Measurements from ENCODE around the gene MUC13. TPM values are rescaled to one million over a fixed set of nuclear protein-coding genes. Genes with fewer than 3 reads are reported as not detected.
"Not testable (repeated sequence)": the region's sequence is repeated elsewhere in the genome, so short reads cannot be mapped to it uniquely, and the experiment has no call there.

Gene MUC13
- total RNA-seq, 1 donor from 2014 or later: not detected

GRCh38 chr3:124960698-124961097 lies 26.1 kb upstream of the MUC13 start:
- DNase-seq (ENCODE audit: low spot score in 2 of 2, unreplicated experiment in 2 of 2): no peak

GRCh38 chr3:124960105-124960504 lies 25.6 kb upstream of the MUC13 start:
- Mint-ChIP-seq H3K4me3 (no peak overlapping the region), H3K27me3 (ENCODE audit: low read depth) (no peaks in the 10 kb centered on the region), H3K36me3 (no peaks in the 10 kb centered on the region), H3K27ac (no peak overlapping the region), H3K4me1 (peaks cover 2% of the 10 kb centered on the region), H3K9me3 (peaks cover 13% of the 10 kb centered on the region)
- no peak for DNase-seq (ENCODE audit: low spot score in 2 of 2, unreplicated experiment in 2 of 2)
- TF ChIP-seq CTCF (IDR thresholded peaks at IDR 0.05; ENCODE audit: unreplicated experiment): no peak

More at GRCh38 chr3:124960698-124961097, 26.1 kb upstream of the MUC13 start:
- Mint-ChIP-seq H3K4me1 (peaks cover 2% of the 10 kb centered on the region), H3K9me3 (peaks cover 9% of the 10 kb centered on the region), H3K4me3 (no peak overlapping the region), H3K36me3 (no peaks in the 10 kb centered on the region), H3K27me3 (ENCODE audit: low read depth) (no peaks in the 10 kb centered on the region), H3K27ac (no peak overlapping the region)
- TF ChIP-seq CTCF (IDR thresholded peaks at IDR 0.05; ENCODE audit: unreplicated experiment): no peak

- DNase-seq (ENCODE audit: low spot score in 2 of 2, unreplicated experiment in 2 of 2); H3K4me3 Mint-ChIP-seq; H3K4me1 Mint-ChIP-seq; H3K27me3 Mint-ChIP-seq (ENCODE audit: low read depth); H3K27ac Mint-ChIP-seq; H3K36me3 Mint-ChIP-seq: not testable (repeated sequence)
- H3K9me3 Mint-ChIP-seq: peaks cover 16% of the 10 kb centered on the region
These were observed 23.4 kb upstream of the MUC13 start for GRCh38 chr3:124957951-124958350.

DNA sequence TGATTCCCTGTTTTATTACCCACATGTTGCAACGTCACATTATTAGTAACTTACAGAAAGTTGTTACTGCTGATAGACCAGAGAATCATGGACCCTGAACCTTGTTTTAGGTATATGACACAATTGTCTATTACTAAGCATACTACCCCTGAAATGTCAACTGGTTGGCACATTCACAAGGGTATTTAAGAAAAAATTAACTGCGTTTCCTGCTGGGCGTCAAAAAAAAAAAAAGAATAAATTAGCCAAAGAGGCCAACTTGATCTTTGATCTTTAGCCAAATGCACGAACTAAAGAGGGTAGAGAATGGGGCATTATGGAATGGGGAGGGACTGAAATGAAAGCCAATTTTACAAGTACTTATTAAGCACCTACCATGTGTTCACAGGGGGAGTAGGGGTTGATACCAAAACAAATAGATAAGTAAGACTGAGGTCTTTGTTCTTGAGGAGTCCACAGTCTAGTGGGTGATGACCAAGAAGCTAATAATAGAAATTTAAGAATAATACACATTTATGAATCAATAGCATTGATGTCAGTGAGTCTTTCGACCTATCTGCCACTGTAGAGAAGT lies 17.8 kb upstream of the MUC13 start:
- no peaks in the 10 kb centered on the region for H3K4me1 Mint-ChIP-seq
- no peak overlapping the region for H3K27ac Mint-ChIP-seq
- peaks cover 3% of the 10 kb centered on the region for H3K27me3 Mint-ChIP-seq (ENCODE audit: low read depth)
- no peak for DNase-seq (ENCODE audit: low spot score in 2 of 2, unreplicated experiment in 2 of 2)
- H3K4me3 Mint-ChIP-seq: no peak overlapping the region
- peaks cover 7% of the 10 kb centered on the region for H3K9me3 Mint-ChIP-seq
- H3K36me3 Mint-ChIP-seq: no peaks in the 10 kb centered on the region
- no peak for TF ChIP-seq CTCF (IDR thresholded peaks at IDR 0.05; ENCODE audit: unreplicated experiment)

- Mint-ChIP-seq H3K27me3 (ENCODE audit: low read depth) (peaks cover 3% of the 10 kb centered on the region), H3K4me1 (no peaks in the 10 kb centered on the region), H3K36me3 (no peaks in the 10 kb centered on the region), H3K4me3 (no peak overlapping the region), H3K27ac (no peak overlapping the region), H3K9me3 (peaks cover 7% of the 10 kb centered on the region)
- TF ChIP-seq CTCF (IDR thresholded peaks at IDR 0.05; ENCODE audit: unreplicated experiment): no peak
- DNase-seq (ENCODE audit: low spot score in 2 of 2, unreplicated experiment in 2 of 2): no peak
These were observed 17.1 kb upstream of the MUC13 start for GRCh38 chr3:124951511-124952281.

- DNase-seq (ENCODE audit: low spot score in 2 of 2, unreplicated experiment in 2 of 2): no peak
- peaks cover 2% of the 10 kb centered on the region for H3K9me3 Mint-ChIP-seq
- no peak overlapping the region for H3K4me3 Mint-ChIP-seq
- no peaks in the 10 kb centered on the region for H3K36me3 Mint-ChIP-seq
- TF ChIP-seq CTCF (IDR thresholded peaks at IDR 0.05; ENCODE audit: unreplicated experiment): no peak
- H3K27me3 Mint-ChIP-seq (ENCODE audit: low read depth): peaks cover 3% of the 10 kb centered on the region
- H3K4me1 Mint-ChIP-seq: no peaks in the 10 kb centered on the region
- H3K27ac Mint-ChIP-seq: no peak overlapping the region
These were observed 15.5 kb upstream of the MUC13 start for GRCh38 chr3:124950026-124950425.

Data from mesothelial cell of epicardium (in vitro differentiated cells).